Activated CD4-positive, alpha-beta T cell treated with anti-CD3 and anti-CD28 coated beads, Interleukin-2, amount 50 U/mL, for 48 hours (primary cell): ENCODE results near the gene SMAP1.
"Not testable (repeated sequence)": the region's sequence is repeated elsewhere in the genome, so short reads cannot be mapped to it uniquely, and the experiment has no call there.

ENCODE experiments used
- DNase-seq, 2 experiments: peaks; one replicate each; pipeline ENCODE4 v3.0.0-alpha.2; 2020

SMAP1 gene

GRCh38 chr6:70684794-70685493 is 17.3 kb downstream of the SMAP1 start:
- no peak for DNase-seq

GRCh38 chr6:70685494-70686180 is 18.0 kb downstream of the SMAP1 start:
- no peak for DNase-seq

GRCh38 chr6:70686548-70687133 is 19.0 kb downstream of the SMAP1 start:
- no peak for DNase-seq

GRCh38 chr6:70693887-70694286 is 26.2 kb downstream of the SMAP1 start:
- DNase-seq: no peak

GRCh38 chr6:70694371-70694770 is 26.7 kb downstream of the SMAP1 start:
- no peak for DNase-seq

GRCh38 chr6:70700922-70701876 is 33.5 kb downstream of the SMAP1 start:
- DNase-seq: no peak

GRCh38 chr6:70705772-70706171 is 38.1 kb downstream of the SMAP1 start:
- DNase-seq: no peak

GRCh38 chr6:70706491-70707123 is 38.9 kb downstream of the SMAP1 start:
- DNase-seq: no peak

GRCh38 chr6:70707893-70708292 is 40.2 kb downstream of the SMAP1 start:
- DNase-seq: no peak

GRCh38 chr6:70708448-70708847 is 40.8 kb downstream of the SMAP1 start:
- DNase-seq: no peak

GRCh38 chr6:70709826-70710225 is 42.1 kb downstream of the SMAP1 start:
- no peak for DNase-seq

GRCh38 chr6:70714716-70715257 is 47.1 kb downstream of the SMAP1 start:
- no peak for DNase-seq

- no peak for DNase-seq
Measured at GRCh38 chr6:70717038-70717801, 49.5 kb downstream of the SMAP1 start.

GRCh38 chr6:70724524-70724923 is 56.8 kb downstream of the SMAP1 start:
- DNase-seq: no peak

GRCh38 chr6:70725817-70726415 is 58.2 kb downstream of the SMAP1 start:
- no peak for DNase-seq

- no peak for DNase-seq
Measured at GRCh38 chr6:70734381-70734780, 66.7 kb downstream of the SMAP1 start.

GRCh38 chr6:70734979-70735378 is 67.3 kb downstream of the SMAP1 start:
- no peak for DNase-seq

- no peak for DNase-seq
Measured at GRCh38 chr6:70735513-70735912, 67.8 kb downstream of the SMAP1 start.

GRCh38 chr6:70738028-70738427 is 70.3 kb downstream of the SMAP1 start:
- DNase-seq: no peak

- DNase-seq: no peak
Measured at GRCh38 chr6:70739534-70739933, 71.9 kb downstream of the SMAP1 start.

- DNase-seq: not testable (repeated sequence)
Measured at GRCh38 chr6:70740746-70741145, 73.1 kb downstream of the SMAP1 start.
